Fibroblast of pulmonary artery (primary cell): ENCODE data around the gene PGM5.

ENCODE experiments used
- DNase-seq: peaks from one replicate; pipeline ENCODE4 v3.0.0-alpha.2; 2010; ENCODE audit warnings: low read depth
- H3K4me3 ChIP-seq: replicated peaks from 2 replicates; pipeline ENCODE4 v1.5.1; 2011; ENCODE audit warnings: low read depth, mild to moderate bottlenecking, control low read depth, low read length, moderate library complexity
- CTCF ChIP-seq: IDR thresholded peaks from 2 replicates; pipeline ENCODE4 v1.5.1; 2011; ENCODE audit warnings: mild to moderate bottlenecking, control low read depth, low read length, inconsistent platforms; ENCODE audit errors: missing control alignments

Gene PGM5

GRCh38 chr9:68577774-68578591, 221.6 kb downstream of the PGM5 start:
- no peak overlapping the region for H3K4me3 ChIP-seq
- no peak for DNase-seq
- no peak for TF ChIP-seq CTCF
